HG03378 (cell line): ENCODE measurements around the gene SH3RF3.
A peak's percentile ranks its signal among the peaks of the same experiment; 100 is the strongest.
"Not testable (repeated sequence)": the region's sequence is repeated elsewhere in the genome, so short reads cannot be mapped to it uniquely, and the experiment has no call there.

Experiments used
- ATAC-seq: cut with Tn5 transposase; IDR thresholded peaks from one replicate; pipeline ENCODE4 v1.9.1; 2021; ENCODE audit warnings: mild to moderate bottlenecking, moderate library complexity; ENCODE audit not compliant: unreplicated experiment

Gene SH3RF3

DNA sequence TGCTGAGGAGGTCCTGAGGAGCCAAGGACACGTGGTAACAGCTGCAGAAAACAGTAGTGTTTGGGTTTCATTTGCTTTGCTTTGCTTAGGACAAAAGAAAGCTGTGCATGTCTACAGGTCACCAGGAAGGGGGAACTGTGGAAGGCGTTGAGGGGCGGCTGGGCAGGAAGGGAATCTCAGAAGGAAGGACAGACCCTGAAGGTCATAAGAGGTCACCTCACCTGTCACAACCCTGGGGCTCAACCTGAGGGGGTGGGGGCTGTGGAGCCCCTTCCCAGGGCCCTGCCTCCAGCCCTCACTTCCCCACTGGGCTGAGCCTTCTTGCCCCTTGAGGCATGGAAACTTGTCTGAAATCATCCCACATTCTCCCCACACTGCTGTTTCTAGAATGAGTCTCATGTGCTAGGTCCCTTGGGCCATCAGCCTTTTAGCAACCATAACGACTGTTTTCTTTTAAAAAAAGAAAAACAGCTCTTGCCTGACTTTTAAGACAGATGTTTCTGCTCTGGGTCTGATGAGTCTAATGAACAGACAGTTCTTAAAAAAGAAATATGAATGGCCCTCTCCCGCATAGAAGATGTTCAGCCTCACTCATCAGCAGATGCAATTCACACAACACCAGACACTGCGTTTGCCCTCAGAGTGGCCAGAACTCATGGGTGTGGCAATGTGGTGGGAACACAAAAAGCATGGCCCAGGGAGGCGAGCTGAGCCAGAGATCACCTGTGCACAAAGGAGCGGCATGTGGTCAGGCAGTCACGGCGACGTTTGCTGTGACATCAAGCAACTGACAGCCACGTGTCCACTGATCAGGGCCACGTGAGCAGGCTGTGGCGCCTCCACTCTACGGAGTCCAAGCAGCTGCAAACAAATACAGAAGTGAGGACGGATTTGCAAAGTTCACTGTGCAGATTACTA, 400.8 kb downstream of the SH3RF3 start:
- no peak for ATAC-seq

GRCh38 chr2:109530712-109531111, 401.7 kb downstream of the SH3RF3 start:
- no peak for ATAC-seq

- no peak for ATAC-seq
Measured at GRCh38 chr2:109531221-109531620, 402.2 kb downstream of the SH3RF3 start.

GRCh38 chr2:109531896-109532727, 403.1 kb downstream of the SH3RF3 start:
- ATAC-seq, result no peak

DNA sequence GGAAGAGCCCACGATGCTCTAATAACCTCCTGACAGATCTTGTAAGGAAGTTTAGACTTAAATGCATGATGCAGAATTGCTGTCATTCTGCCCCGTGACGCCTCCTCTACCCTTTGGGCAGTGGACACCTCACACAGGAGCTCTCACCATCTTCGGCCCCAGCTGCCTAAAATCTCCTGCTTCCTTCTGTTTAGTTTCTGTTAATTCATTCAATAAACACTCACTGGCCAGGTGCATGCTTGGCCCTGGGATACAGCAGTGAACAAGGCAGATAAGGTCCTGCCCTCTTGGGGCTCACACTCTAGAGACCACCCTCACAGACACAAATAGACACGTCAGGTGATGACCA, 403.7 kb downstream of the SH3RF3 start:
- no peak for ATAC-seq

GRCh38 chr2:109533823-109534222, 404.8 kb downstream of the SH3RF3 start:
- ATAC-seq, result no peak

- no peak for ATAC-seq
Measured at GRCh38 chr2:109535217-109535946, 406.4 kb downstream of the SH3RF3 start.

GRCh38 chr2:109536556-109536955, 407.6 kb downstream of the SH3RF3 start:
- not testable (repeated sequence) for ATAC-seq

DNA sequence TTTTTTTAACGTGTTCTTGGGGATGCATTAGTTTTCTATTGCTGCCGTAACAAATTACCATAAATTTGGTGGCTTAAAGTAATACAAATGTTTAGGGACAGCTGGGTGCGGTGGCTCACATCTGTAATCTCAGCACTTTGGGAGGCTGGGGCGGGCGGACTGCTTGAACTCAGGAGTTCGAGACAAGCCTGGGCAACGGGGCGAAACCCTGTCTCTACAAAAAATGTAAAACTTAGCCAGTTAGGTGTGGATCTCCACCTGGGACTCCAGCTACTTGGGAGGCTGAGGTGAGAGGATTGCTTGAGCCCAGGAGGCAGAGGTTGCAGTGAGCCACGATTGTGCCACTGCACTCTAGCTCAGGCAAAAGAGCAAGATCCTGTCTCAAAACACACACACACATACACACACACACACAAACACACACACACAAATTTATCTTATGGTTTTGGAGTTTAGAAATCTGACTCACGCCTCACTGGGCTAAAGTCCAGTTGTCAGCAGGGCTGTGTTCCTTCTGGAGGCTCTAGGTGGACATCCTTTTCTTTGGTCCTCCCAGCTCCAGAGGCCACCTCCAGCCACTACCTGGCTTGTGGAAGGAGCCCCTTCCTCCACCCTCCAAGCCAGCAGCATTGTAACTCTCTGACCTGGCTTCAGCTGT, 408.7 kb downstream of the SH3RF3 start:
- no peak for ATAC-seq

DNA sequence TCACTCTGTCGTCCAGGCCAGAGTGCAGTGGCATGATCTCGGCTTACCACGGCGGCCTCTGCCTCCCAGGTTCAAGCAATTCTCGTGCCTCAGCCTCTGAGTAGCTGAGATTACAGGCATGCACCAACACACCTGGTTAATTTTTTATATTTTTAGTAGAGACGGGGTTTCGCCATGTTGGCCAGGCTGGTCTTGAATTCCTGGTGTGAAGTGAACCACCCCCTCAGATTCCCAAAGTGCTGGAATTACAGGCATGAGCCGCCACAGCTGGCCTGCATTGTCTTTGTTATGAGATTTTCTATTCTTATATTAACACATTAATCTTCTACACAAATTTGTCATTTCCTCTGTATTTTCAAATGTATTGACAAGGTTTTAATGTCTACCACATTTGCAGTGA, 409.5 kb downstream of the SH3RF3 start:
- no peak for ATAC-seq

- ATAC-seq, result no peak
Measured at GRCh38 chr2:109542384-109542783, 413.4 kb downstream of the SH3RF3 start.

DNA sequence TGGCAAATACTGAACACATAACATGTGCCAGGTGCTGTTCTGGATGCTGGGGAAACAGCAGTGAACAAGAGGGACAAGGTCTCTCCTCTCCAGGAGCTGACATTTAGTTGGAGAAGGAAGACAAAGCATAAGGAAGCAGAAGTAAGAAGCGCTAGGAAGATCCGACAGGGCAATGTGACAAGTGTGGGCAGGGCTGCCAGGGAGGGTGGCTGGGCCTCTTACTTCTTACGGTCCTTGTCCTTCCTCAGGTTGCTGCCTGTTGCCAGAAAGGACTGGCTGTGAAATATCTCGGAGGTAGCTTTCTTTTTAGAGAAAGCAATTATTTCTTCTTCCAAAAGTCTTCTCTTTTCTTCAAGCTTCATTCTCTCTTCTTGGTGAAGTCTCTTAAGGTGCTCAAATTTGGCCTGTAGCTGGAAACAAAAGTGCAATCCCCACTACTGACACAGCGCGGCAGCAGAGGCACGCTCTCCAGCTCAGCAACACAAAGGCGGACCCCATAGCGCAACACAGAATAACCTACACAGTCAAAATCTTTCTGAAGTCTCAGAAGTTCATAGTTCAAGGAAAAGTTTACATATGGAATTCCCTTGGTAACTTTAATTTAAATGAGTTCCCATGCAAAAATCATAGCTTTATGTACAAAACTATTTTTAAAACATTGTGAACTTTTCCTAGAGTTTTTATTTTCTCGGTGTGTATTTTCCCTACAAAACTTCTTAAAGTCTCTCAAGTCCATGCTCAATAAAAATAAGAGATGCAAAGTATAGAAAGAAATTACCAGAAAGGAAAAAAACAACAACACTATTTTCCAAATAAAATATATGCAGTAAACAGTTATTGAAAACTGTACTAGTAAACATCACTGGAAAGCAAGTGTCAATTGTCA, 417.1 kb downstream of the SH3RF3 start:
- ATAC-seq, result peak; percentile 75

GRCh38 chr2:109547280-109547679, 418.3 kb downstream of the SH3RF3 start:
- ATAC-seq, result no peak

- no peak for ATAC-seq
Measured at GRCh38 chr2:109549016-109549590, 420.1 kb downstream of the SH3RF3 start.
